Muscle of back (tissue), 11 donors: ENCODE data around the gene HCFC1. TPM values are rescaled to one million over a fixed set of nuclear protein-coding genes. Genes with fewer than 3 reads are reported as not detected.

ENCODE experiments used
- DNase-seq, 3 donors: peaks; one replicate each; pipeline versions ENCODE4 v3.0.0 to v3.0.0-alpha.2; 2013
- polyA plus RNA-seq, 10 donors: library from polyadenylated mRNA; unstranded; fragments of 120-200 nt; gene quantifications; one replicate each; pipeline ENCODE4 v1.2.1, GENCODE V29; 2013; ENCODE audit not compliant: insufficient read length in 10 of 10

Gene HCFC1
- polyA plus RNA-seq, 10 donors: 24.8 to 41.3 (median 32.2) TPM

DNA sequence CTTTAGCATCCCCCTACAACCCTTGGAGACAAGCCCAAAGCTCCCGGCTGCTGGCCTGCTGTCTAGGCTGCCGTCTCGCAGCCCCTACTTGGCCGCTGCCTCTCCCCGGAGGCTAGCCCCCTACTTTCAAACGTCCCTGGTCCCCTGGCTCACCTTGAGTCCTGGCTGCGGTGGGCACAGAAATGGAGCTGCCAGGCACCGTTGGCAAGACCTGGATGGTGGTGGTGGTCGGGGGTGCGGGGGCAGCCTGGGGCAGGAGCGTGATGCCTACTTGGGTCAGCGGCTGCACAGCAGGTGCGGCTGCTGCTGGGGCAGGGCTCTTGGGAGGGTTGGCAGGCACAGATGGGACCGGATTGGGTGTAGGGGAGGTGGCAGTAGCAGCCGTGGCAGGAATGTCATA, 12.0 kb downstream of the HCFC1 start:
- no peak for DNase-seq

DNA sequence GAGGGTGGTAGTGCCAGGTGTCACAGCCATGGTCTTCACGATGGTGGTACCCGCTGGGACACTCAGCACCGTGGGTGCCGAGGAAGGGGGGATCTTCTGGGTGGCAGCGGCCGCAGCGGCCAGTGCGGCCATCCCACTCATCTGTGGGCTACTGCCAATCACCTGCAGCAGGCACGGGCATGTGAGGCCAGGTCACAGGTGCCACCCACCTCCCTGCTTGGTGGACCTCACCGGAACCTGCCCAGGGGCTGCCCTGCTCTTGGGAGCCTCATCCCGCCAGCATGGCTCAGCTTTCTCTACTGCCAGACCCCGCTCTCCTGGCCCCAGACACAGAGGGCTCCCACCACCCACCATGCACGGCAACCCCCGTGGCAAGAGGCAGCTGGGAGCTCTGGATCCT, 13.0 kb downstream of the HCFC1 start:
- no peak for DNase-seq

DNA sequence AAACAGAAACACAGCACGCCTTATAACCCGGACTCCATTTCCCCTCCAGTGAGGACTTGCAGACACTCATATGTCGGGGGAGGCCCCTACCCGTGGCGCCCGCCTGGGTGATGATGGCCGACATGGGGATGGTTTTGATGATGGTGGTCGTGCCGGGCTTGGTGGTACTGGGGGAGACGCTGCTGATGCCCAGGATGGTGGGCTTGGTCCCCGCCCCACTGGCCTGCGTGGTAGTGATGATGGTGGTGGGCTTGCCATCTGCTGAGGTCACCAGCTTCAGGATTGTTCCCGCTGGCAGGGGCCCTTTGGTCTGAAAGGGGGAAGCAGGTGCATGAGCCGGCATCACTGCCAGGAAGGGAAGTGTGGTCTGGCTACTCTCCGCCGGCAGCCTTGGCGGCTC, 14.4 kb downstream of the HCFC1 start:
- no peak for DNase-seq

DNA sequence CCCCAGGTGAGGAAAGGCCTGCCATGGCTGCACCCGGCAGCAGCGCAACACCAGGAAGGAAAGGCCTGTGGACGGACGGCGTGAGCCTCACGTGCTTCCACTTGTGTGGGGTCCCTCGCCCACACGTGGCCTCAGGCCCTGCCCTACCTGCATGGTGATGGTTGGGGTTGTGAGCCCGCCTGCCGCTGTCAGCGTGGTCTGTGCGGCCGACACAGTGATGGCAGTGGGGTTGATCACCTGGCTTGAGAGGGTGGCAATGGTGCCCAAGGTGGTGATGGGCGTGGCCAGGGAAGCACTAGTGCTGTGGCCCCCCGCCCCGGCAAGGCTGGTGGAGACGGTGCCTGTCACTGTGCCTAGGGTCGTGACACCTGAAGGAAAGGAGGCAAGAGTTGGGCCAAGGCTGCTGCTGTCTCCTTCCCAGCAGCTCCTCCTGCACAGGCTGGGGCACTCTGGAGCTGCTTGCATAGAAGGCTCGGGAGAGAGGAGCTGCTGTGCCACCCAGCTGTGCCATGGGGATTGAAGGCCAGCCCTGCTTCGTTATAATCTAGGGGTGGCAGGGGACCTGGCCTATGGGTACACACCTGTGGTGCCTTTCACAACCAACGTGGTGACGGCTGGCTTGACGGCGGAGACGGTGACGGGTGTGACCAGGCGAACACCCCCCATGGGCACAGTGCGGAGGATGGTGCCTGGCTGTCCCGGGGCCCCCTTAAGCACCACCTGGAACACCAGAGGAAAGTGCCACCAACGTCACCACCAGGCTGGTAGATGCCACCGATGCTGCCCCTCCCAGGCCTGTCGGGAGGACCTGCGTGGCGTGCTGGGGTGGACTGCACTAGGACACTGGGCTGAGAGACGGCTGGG, 15.3 kb downstream of the HCFC1 start:
- DNase-seq: no peak

DNA sequence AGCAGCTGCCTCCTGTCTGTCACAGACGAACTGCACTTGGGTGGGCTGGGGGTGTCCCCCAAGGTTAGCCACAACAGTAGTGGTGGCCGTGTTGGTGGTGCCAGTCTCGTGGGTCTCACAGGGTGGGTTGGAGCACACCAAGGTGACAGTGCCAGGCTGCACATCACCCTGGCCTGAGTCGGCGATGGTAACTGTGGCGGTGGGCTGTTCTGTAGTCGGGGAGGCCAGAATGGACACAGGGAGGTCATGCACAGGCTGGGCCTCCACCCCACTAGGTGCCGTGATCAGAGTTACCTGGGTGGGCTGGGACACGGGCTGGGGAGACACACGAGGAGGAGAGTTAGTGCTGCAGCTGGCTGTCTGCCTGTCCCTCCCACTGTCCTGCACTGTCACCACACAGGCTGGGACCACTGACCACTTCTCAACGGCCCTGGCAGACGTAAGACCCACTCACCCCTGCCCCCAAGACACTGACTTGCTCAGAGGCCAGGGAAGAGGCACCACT, 16.3 kb downstream of the HCFC1 start:
- DNase-seq: no peak

DNA sequence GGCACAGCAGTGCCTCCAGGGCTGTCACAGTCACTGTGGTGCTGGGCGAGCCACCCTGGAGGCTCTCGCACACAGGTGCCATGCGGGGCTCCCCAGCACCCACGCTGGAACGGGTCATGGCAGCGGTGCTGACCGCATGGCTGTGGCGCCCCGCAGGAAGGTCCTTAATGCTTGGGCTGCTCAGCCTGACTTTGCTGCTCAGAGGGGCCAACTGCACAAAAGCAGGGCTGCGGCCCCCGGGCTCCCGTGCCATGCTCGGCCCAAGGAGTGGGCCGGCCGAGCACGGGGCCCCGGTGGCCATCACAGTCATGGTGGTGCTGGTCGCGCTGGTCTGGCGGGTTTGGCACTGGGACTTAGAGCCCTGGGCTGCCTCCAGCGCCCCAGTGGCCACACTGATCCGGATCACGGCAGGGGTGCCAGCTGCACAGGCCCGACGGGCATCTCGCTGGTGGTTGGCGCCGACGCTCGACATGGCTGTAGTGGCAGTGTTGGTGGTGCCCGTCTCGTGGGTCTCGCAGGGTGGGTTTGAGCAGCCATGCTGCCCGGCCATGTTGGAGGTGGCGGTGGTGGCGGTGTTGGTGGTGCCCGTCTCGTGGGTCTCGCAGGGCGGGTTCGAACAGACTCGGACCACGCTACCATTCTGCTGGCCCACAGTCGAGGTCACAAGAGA, 16.9 kb downstream of the HCFC1 start:
- DNase-seq: no peak

DNA sequence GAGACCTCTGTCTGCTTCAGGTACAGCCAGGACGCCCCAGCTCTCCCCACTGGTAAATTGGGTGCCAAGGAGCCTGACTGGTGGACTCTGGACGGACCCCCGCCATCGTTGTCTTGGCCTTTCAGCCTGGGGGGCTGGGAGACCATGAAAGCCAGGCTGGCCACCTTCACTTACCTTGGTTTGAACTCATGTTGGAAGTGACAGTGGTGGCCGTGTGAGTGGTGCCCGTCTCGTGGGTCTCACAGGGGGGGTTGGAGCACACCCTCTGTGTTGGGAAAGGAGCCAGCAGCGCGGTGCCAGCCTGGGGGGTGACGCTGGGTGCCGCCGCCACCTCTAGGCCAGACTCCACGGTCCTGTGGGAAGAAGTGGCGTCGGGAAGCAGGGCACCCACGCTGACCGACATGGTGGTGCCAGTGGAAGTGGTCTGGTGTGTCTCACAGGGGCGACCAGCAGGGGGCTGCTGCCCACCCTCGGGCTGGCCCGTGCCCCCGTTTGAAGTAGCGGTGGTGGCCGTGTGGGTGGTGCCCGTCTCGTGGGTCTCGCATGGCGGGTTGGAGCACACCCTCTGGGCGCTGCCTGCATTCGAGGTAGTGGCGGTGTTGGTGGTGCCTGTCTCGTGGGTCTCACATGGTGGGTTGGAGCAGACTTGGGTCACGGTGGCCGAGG, 17.6 kb downstream of the HCFC1 start:
- no peak for DNase-seq

DNA sequence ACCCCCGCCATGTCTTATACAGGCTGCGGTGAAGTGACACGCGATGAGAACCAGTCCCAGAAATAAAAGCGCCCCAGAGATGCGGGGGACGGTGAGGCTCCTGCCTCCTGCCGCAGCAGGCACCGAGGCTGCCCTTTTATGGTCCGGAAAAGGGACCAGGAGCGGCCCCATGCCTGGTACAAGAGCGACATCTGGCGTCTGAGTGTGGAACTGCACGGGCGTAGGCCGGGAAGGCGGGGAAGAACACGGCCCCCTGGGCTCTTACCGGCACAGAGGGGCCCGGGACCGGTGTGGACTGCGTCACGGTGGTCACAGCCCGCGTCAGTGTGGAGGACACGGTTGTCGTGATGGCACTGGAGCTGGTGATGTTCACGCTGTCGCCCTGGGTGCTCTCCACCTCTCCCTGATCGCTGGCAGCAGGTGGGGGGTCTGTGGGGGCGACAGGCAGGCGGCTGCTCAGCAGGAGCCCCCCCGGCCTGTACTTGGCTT, 18.2 kb downstream of the HCFC1 start:
- DNase-seq: peak in 2 of 3 donors; percentile 68 to 73

DNA sequence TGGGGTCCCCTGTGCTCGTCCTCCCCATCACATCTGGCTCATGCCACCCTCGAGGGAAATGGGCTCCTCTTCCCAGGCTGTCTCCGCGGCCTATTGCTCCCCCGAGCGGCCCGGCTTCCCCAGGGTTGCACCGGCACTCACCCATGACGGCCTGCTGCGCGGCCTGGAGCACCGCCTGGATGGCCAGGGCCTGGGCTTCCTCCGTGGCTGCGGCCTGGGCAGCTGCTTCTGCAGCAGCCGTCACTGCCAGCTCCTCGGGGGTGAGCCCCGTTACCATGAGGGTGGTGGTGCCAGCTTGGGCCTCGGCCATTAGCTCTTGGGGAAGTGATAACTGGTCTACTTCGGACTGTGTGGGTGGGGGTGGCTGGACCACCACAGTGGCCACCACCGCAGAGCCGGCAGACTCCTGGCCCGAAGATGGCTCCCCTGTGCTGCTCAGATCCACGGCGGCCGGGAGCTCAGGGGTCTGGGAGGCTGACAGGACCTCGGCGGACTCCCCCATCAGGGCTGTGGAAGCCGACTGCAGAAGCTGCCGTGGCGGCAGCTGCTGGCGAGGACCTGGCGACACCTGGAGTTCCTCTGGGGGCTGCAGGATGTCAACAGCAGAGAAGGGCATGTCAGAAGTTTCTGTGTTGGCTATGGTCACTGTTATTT, 19.1 kb downstream of the HCFC1 start:
- no peak for DNase-seq

DNA sequence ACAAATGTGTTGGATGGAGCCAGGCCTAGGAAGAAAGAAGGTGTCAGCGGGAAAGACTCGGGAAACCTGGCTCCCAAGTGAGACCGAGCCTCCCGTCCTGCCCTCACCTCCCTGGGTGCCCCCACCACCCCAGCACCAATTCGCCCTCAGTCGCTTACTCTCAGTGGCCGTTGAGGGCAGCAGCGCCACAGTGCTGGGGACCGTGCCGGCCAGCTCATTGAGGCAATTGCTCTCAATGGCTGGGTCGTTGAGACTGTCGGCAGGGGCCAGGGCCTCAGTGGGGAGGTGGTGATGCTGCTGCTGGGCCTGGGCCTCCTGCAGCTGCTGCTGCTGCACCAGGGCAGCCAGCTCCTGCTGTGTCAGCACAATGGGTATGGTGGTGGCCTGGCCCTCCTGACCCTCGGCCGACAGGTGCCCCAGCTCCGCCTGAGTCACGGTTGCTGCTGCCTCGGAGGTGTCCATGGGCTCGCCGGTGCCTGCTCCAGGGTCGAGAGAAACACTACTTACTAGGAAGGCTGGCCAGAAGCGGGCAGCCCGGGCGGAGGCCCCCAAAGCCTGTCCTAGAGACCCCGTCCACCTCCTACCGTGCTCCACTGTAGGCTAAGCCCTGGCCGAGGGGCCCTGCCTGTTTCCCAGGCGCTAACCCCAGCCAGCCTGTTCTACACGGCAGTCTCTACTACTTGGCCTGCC, 19.8 kb downstream of the HCFC1 start:
- no peak for DNase-seq

DNA sequence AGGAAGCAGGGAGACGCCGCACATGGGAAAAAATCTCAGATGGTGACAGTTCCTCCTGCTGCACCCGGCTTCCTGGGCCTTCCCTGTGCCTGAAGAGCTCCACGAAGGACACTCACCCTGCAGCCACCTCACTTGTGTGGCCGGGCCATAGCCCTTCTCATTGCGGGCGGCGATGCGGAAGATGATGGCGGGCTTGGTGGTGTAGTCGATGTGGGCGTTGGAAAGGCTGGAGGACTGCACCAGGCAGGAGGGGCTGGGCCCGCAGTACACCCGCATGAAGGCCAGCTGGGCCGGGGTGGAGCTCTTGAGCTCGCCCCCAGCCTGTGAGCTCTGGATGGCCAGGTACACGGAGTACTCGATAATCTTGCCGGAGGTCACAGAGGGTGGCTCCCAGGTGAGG, 21.5 kb downstream of the HCFC1 start:
- DNase-seq: no peak

DNA sequence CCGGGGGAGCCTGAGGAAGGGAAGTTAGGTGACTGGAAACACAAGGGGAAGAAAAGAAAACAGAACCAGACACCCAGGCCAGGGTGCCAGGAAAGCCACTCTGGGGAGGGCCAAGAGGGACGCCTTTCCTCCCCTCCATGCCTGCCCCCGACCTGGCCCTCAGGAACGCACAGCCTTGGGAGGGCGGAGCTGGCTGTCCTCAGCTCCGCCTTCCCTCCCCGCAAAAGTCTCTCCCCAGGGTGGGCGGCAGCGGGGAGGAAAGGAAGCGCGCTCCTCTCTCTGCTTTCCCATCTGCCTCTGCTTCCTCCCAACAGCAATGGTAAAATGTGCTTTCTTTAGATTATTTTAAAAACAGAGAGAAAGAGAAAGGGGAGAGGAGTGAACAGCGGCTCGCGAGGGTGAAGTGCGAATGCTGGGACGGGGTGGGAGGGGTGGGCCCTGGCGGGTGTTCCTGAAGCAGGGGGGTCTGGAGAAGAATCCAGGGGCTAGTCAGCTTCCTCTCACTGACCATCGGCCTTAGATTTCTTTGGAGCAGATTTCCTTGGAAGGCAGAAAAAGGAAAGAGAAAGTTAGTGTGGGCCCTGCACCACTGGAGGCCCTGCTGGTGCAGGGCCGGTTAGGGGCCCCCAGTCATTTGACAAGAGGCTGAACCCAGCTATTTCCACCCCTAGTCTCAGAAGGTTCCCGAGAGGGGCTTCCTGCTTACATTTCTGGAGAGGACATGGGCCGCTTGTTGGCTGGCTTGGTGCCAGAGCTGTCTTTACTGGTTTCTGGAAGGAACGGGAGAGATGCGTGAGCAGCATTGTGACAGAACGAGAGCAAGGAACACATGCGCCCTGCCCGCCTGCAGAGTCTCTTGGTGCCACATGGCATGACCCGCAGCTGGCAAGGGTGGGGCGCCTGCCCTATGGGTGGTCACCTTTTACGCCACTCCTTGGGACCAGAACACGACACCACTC, 22.5 kb downstream of the HCFC1 start:
- no peak for DNase-seq

DNA sequence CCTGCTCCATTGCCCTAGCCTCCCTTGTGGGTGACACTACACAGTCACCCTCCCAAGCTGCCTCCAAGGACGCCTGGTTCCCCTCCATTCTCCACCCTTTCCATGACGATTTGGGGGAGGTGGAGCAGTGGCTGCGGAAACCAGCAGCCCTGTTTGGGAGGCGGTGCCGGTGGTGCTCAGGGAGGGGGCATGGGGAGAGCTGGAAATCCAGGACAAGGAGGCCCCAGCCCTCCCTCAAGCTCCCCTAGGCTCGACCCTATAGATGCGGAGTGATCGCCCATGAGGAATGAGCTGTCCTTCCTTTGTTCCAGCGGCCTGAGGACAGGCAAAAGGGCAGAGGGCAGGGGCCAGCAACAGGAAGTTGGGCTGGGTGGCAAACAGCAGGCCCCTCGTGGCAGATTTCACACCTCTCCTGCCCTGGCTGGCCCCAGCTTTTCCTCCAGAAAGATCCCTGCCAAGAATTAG, 23.6 kb downstream of the HCFC1 start:
- DNase-seq: no peak

DNA sequence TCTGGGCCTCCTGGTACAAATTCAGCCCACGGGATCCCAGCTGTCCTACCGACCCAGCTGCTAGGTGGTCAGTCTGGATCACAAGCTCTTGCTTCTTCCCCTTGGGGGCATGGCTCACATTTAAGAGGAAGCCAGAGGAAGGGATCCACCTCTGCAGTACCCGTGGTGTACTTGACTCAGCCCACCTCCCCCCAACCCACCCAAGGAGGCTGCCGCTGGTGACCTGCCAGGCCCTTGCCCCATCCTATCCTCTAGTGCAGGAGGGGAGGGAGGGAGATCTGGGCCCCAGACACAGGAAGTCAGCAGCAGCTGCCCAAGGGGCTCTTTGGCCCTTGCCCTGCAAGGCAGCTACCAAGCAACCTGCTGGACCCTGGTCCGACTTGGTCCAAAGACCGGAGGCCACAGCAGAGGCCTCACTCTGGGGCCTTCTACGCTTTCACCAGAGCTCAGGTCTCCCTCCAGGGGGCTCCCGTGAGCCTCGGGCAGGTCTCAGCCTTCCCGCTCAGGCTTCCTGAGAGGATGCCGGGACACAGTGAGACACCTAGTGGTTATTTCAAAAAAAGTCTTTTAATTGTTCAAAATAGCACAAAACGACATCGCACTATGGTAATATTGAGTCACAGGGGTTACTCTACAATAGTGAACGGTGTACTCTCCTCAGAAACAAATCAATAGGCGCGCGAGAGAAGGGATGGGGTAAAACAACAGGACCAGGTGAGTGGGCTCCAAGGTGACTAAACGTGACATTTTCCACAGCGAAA, 24.4 kb downstream of the HCFC1 start:
- peak in 2 of 3 donors; percentile 60 to 72 for DNase-seq

DNA sequence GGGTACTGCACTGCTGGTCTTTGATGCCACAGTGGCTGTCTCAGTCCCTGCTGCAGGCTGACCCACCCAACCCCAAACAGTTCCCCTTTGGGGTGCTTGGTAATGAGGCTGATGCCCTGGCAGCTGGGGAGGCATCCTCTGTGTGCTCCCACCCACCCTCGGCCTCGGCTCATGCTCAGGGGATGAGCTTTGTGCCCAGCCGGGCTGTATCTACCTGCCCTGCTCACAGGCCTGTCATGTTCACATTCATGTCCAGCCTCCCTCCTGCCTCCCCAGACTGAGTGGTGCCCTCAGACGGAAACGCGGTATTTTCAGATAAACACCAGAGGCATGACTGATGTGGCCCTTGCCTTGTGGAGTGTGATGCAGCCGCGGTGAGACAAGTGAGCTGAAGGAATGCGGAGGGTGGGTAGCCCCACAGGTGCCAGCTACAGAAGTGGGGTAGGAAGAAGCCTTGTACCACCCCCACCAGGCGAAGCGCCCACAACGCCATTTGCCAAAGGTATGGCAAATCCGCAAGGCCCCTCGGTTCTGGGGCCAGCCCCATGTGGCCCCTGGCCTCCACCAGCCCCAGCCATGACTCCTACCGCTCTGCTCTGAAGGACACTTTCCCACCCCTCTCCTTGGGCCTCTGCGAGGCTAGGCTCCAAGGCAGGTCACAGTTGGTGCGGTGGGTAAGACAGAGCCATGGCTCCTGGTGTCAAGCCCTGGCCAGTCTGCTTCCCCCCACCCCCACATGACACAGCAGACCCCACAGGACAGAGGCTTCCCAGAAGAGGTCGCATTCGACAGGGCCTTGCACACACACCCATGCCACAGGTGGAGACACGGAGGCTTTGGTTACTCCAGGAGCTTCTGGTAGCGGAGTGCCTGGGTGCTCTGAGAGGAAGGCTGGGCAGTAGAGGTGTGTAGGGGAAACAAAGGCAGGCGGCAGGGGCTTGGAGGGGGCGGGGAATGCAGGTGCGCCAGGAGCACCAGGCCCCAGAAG, 25.4 kb downstream of the HCFC1 start:
- no peak for DNase-seq

DNA sequence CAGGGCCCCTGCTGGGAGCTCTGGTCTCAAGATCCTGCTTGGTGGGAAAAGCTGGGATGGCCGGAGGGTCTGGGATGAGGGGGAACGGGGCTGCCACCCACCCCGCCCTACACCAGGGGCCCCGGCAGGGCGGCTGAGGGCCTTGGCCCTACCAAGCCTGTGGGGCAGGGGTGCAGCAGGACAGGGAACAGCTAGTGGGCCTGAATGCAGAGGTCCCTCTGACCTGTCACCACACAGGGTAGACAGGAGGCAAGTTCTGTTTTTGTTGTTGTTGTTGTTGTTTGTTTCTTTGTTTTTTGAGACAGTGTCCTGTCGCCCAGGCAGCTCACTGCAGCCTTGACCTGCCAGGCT, 26.8 kb downstream of the HCFC1 start:
- DNase-seq: no peak

DNA sequence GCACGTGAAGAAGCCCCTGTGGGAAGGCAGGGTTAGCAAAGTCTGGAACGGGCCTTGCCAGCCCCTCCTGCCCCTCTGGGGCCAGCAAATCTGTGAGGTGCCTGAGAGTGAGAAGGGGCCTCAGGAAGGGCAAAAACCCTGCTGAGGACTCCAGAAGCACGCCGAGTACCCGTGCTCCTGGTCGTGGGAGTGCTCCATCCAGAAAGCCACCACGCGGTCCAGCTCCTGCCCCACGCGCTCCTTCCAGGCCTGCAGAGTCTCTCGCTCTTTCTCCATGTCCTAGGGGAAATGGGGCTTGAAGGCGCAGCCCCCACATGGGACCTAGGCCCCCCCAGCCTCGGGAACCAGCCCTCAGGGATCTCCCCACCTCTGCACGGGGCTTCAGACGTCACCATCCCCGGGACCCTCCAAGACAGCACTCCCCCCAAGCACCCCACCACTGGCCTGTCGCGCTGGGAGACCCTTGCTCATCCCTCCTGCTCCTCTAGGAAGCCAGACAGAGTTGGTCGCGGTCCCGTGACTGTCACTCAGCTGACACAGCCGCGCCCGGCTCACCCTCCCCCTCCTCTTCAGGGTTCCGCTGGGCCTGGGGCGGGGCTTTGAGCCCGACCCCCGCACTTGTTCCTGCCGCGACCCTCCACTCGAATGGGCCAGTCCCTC, 27.3 kb downstream of the HCFC1 start, which contains the start of gene RENBP:
TSS of gene RENBP (minus strand) at position 504 of the 660 bp plus-strand sequence. CDS start at position 471, 33 bp downstream.
- DNase-seq: no peak
